B cell (primary cell): ENCODE data around the gene SLC25A5. TPM values are rescaled to one million over a fixed set of nuclear protein-coding genes. Genes with fewer than 3 reads are reported as not detected.
"Not testable (repeated sequence)": the region's sequence is repeated elsewhere in the genome, so short reads cannot be mapped to it uniquely, and the experiment has no call there.

Source experiments
- ATAC-seq: fragments of 200-7000 bp; cut with Tn5 transposase; one replicate; pipeline ENCODE4 v1.10.0; 2021; ENCODE audit warnings: low read depth, mild to moderate bottlenecking, moderate number of reproducible peaks, moderate library complexity
- CTCF ChIA-PET: fragments of 350-600 bp; sonication (Branson Sonifier 250); formaldehyde crosslinking; loops from one replicate; lab custom pipeline; 2021; ENCODE audit warnings: antibody characterized with exemption, inconsistent platforms; lab: Charles Lee
- POLR2A ChIA-PET: fragments of 350-600 bp; sonication (Branson Sonifier 250); formaldehyde crosslinking; loops from one replicate; lab custom pipeline; 2021; ENCODE audit warnings: antibody characterized with exemption; lab: Charles Lee
- DNase-seq: peaks from one replicate; pipeline ENCODE4 v3.0.0; 2013
- H2AFZ ChIP-seq: 2 replicates; pipeline ENCODE4 v1.6.1; 2012; ENCODE audit warnings: mild to moderate bottlenecking, low read depth, low read length; ENCODE audit not compliant: insufficient read depth, poor library complexity, severe bottlenecking
- H3K27ac ChIP-seq, 2 donors: 1 replicate in 1 of 2; 2 replicates in 1 of 2; pipeline ENCODE4 v1.5.1; 2012 to 2013; ENCODE audit warnings: low read length in 2 of 2, mild to moderate bottlenecking in 2 of 2, moderate library complexity in 1 of 2
- H3K27me3 ChIP-seq, 4 experiments: fragments of 200-600 bp in 1 of 4; sonication (generic) in 1 of 4; replicated peaks in 1 of 4; 1 replicate in 2 of 4; 2 replicates in 2 of 4; pipeline versions ENCODE4 v1.6.1 to v1.7.0; 2013 to 2016; ENCODE audit warnings: low read length in 3 of 4, mild to moderate bottlenecking in 2 of 4, mixed read lengths in 1 of 4, moderate library complexity in 1 of 4; ENCODE audit not compliant: insufficient read depth in 4 of 4, control insufficient read depth in 3 of 4; ENCODE audit errors: control extremely low read depth in 1 of 4
- H3K36me3 ChIP-seq, 2 experiments: replicated peaks in 1 of 2; 1 replicate in 1 of 2; 2 replicates in 1 of 2; pipeline versions ENCODE4 v1.6.1 to v1.7.1; 2013; ENCODE audit warnings: low read length in 1 of 2; ENCODE audit not compliant: insufficient read depth in 2 of 2, control insufficient read depth in 1 of 2; ENCODE audit errors: control extremely low read depth in 1 of 2, extremely low read depth in 1 of 2
- H3K4me1 ChIP-seq, 2 donors: fragments of 200-600 bp in 1 of 2; sonication (generic) in 1 of 2; 1 replicate in 1 of 2; 2 replicates in 1 of 2; pipeline versions ENCODE4 v1.5.1 to v1.6.1; 2013 to 2017; ENCODE audit warnings: low read length in 2 of 2; ENCODE audit not compliant: control insufficient read depth in 2 of 2, insufficient read depth in 2 of 2
- H3K4me2 ChIP-seq: replicated peaks from 2 replicates; pipeline ENCODE3; 2012; ENCODE audit warnings: mild to moderate bottlenecking, low read depth, low read length; ENCODE audit not compliant: poor library complexity, severe bottlenecking
- H3K4me3 ChIP-seq, 5 experiments: fragments of 200-600 bp in 1 of 5; sonication (generic) in 1 of 5; 1 replicate in 3 of 5; 2 replicates in 2 of 5; pipeline versions ENCODE4 v1.5.1 to v1.7.0; 2011 to 2016; ENCODE audit warnings: low read length in 4 of 5, mild to moderate bottlenecking in 4 of 5, low read depth in 2 of 5, control low read depth in 1 of 5, moderate library complexity in 1 of 5; ENCODE audit not compliant: insufficient read depth in 1 of 5; ENCODE audit errors: control extremely low read depth in 1 of 5, extremely low read depth in 1 of 5
- H3K79me2 ChIP-seq: fragments of 200-600 bp; sonication (generic); one replicate; pipeline ENCODE4 v1.6.0; 2016; ENCODE audit warnings: low read length; ENCODE audit not compliant: control insufficient read depth, insufficient read depth
- H3K9ac ChIP-seq: fragments of 200-600 bp; sonication (generic); 2 replicates; pipeline ENCODE4 v1.6.1; 2017; ENCODE audit warnings: mild to moderate bottlenecking, low read length, moderate library complexity
- H3K9me3 ChIP-seq, 3 donors: one replicate each; pipeline versions ENCODE4 v1.6.1 to v1.7.1; 2013; ENCODE audit warnings: low read length in 2 of 3; ENCODE audit not compliant: control insufficient read depth in 2 of 3, insufficient read depth in 1 of 3; ENCODE audit errors: control extremely low read depth in 1 of 3
- H4K20me1 ChIP-seq: 2 replicates; pipeline ENCODE4 v1.6.0; 2012; ENCODE audit warnings: mild to moderate bottlenecking, low read length; ENCODE audit not compliant: insufficient read depth, control insufficient read depth, poor library complexity, severe bottlenecking
- H3K27ac Mint-ChIP-seq: one replicate; pipeline ENCODE4 v1.8.0; 2021; ENCODE audit warnings: mixed read lengths
- H3K27me3 Mint-ChIP-seq: one replicate; pipeline ENCODE4 v1.8.0; 2021; ENCODE audit warnings: mixed read lengths
- H3K4me1 Mint-ChIP-seq: one replicate; pipeline ENCODE4 v1.8.0; 2021; ENCODE audit warnings: mixed read lengths
- H3K4me3 Mint-ChIP-seq: one replicate; pipeline ENCODE4 v1.8.0; 2021; ENCODE audit warnings: mixed read lengths
- H3K9me3 Mint-ChIP-seq: one replicate; pipeline ENCODE4 v1.8.0; 2022; ENCODE audit warnings: mixed read lengths; ENCODE audit not compliant: insufficient read depth
- CTCF ChIP-seq: fragments of 200-600 bp; IDR thresholded peaks from one replicate; pipeline ENCODE4 v1.8.0; 2022; ENCODE audit warnings: antibody characterized with exemption, mild to moderate bottlenecking
- EZH2 ChIP-seq: IDR thresholded peaks from 2 replicates; pipeline ENCODE4 v1.6.1; 2012; ENCODE audit warnings: borderline replicate concordance, low read depth, mild to moderate bottlenecking, moderate library complexity, low read length; ENCODE audit not compliant: insufficient read depth, poor library complexity, severe bottlenecking
- WGBS: methylation state at CpG from one replicate; pipeline ENCODE4 v1.1.5; 2013; ENCODE audit warnings: missing lambda C conversion rate; ENCODE audit not compliant: insufficient coverage; 5-methylcytosine and 5-hydroxymethylcytosine counted together
- intact Hi-C: fragments of 100-400 bp; cut with micrococcal nuclease; formaldehyde crosslinking; loops from one replicate; pipeline ENCODE4 v1.10.0; 2022
- polyA plus RNA-seq: library from polyadenylated mRNA; depleted of rRNA; stranded (reverse); fragments of >200 nt; gene quantifications from 2 replicates; pipeline ENCODE4 v1.2.3, GENCODE V29; 2012
- total RNA-seq, 2 donors: library from RNA; stranded (reverse); fragments of 120-200 nt in 1 of 2; gene quantifications; 1 replicate in 1 of 2; 2 replicates in 1 of 2; pipeline versions ENCODE4 v1.2.3 to v1.2.4, GENCODE V29; 2013 to 2022

The SLC25A5 gene
- total and polyA plus RNA-seq, 2 donors (not counting 1 experiment from before 2014, with no cell fraction given): 142 to 443 TPM

- CTCF ChIA-PET: interaction anchor here (1.2 to 1.3 kb wide), 2 partner anchors 18 to 396 kb away, joined by 3 read pairs; no protein-coding TSS in a partner anchor
- no peak overlapping the region for H3K27ac Mint-ChIP-seq
Observed at GRCh38 chrX:119486745-119487144, 18.5 kb downstream of the SLC25A5 start.

GRCh38 chrX:119487766-119488165, 19.5 kb downstream of the SLC25A5 start:
- H3K9me3 ChIP-seq, H3K4me3 ChIP-seq, H3K9me3 Mint-ChIP-seq, H2AFZ ChIP-seq, ATAC-seq, H4K20me1 ChIP-seq, H3K27ac ChIP-seq, POLR2A ChIA-PET, H3K9ac ChIP-seq, DNase-seq, H3K27me3 Mint-ChIP-seq, H3K27me3 ChIP-seq, H3K79me2 ChIP-seq, H3K4me3 Mint-ChIP-seq, H3K36me3 ChIP-seq, H3K4me1 Mint-ChIP-seq, H3K4me1 ChIP-seq, H3K4me2 ChIP-seq, H3K27ac Mint-ChIP-seq: not testable (repeated sequence)
- CTCF ChIA-PET: interaction anchor here (1.3 to 1.5 kb wide), 3 partner anchors 16 to 395 kb away, joined by 3 to 4 read pairs (median 3); no protein-coding TSS in a partner anchor
- intact Hi-C loops: loop anchor here (1.0 to 2.0 kb wide), 2 partner anchors 25 to 393 kb away; no protein-coding TSS in a partner anchor
- WGBS: 96% methylated on average over 23 of the region's 24 CpGs

More at GRCh38 chrX:119486745-119487144, 18.5 kb downstream of the SLC25A5 start:
- Histone ChIP-seq H3K4me3 (no peak overlapping the region), H3K4me1 (peaks cover 5 to 10% of the 10 kb centered on the region in 2 donors), H3K4me2 (no peak overlapping the region), H3K9ac (no peak overlapping the region), H3K27ac (no peak overlapping the region), H3K36me3 (no peaks in the 10 kb centered on the region), H2AFZ (no peak overlapping the region), H3K27me3 (no peaks in the 10 kb centered on the region), H4K20me1 (no peaks in the 10 kb centered on the region), H3K9me3 (no peaks in the 10 kb centered on the region), H3K79me2 (no peaks in the 10 kb centered on the region)
- TF ChIP-seq EZH2: no peak
- TF ChIP-seq CTCF: no peak
- no peaks in the 10 kb centered on the region for H3K27me3 Mint-ChIP-seq
- DNase-seq (no peak), ATAC-seq (no peak)
- intact Hi-C loops: no loop called here
- POLR2A ChIA-PET: no interaction called here
- no peak overlapping the region for H3K4me3 Mint-ChIP-seq
- WGBS: 92% methylated on average over 5 of the region's 11 CpGs
- no peaks in the 10 kb centered on the region for H3K9me3 Mint-ChIP-seq
- peaks cover 9% of the 10 kb centered on the region for H3K4me1 Mint-ChIP-seq
